GM12874 (cell line): ENCODE measurements around the gene ARHGAP24.

ENCODE experiments used
- TF ChIP-seq, protein P1 (sequence below): IDR thresholded peaks from 2 replicates; pipeline ENCODE4 v1.5.1; 2011; ENCODE audit warnings: low read depth, mild to moderate bottlenecking, control low read depth, low read length, moderate library complexity; ENCODE audit not compliant: insufficient read depth

ARHGAP24 gene

DNA sequence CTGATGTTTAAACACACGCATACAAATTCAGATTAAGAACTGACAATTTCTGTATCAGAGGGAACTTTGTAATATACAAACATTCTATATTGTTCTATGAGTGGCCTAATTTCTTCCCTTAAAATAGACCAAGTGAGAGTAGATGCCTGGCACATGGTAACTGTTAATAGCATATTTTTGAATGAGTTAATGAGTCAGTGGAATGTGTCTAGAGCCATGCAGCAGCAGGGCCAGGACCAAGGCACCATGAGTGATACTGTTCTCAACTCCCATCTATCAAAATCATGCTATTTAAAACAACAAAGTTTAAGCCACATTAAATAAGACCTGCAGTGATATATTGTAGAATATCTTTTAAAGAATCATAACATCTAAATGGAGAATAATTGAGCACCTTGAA is 98.3 kb downstream of the ARHGAP24 start:
- TF ChIP-seq, protein P1, sequence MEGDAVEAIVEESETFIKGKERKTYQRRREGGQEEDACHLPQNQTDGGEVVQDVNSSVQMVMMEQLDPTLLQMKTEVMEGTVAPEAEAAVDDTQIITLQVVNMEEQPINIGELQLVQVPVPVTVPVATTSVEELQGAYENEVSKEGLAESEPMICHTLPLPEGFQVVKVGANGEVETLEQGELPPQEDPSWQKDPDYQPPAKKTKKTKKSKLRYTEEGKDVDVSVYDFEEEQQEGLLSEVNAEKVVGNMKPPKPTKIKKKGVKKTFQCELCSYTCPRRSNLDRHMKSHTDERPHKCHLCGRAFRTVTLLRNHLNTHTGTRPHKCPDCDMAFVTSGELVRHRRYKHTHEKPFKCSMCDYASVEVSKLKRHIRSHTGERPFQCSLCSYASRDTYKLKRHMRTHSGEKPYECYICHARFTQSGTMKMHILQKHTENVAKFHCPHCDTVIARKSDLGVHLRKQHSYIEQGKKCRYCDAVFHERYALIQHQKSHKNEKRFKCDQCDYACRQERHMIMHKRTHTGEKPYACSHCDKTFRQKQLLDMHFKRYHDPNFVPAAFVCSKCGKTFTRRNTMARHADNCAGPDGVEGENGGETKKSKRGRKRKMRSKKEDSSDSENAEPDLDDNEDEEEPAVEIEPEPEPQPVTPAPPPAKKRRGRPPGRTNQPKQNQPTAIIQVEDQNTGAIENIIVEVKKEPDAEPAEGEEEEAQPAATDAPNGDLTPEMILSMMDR, result no peak

DNA sequence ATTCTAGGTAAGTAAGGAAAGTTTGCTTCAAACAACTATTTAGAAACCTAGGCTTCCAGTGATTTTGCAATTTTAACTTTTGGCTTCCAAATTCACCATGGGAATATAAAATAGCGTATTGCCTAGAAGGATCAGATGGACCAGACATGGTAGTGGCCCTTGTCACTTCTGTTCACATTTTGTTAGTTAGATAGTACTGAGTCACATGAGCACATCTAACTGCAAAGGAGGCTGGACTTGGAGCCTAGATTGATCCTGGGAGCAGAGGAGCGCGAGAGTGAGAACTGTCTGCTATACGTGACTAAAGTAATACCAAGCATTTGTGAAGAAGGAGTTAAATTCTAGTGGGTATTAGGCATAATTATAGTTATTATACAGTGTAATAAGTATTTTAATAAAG is 102.4 kb downstream of the ARHGAP24 start:
- TF ChIP-seq, protein P1, result no peak

DNA sequence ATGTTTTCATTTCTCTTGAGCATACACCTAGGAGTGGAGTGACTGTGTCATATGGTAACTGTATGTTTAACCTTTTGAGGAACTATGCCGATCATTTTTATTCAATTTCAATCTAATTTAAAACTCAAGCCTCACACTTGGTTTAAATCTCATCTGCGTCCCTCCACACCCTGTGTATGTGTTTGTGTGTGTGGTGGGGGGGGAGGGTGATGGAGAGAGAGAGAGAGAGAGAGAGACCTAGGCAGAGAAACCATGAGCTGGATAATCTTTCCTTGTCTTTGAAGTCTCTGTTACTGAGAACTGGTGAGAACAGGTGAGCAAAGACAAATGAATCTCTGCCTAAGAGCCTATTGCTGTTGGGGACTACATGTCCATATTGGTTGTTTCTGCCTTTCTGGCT is 105.0 kb downstream of the ARHGAP24 start:
- TF ChIP-seq, protein P1, result no peak

DNA sequence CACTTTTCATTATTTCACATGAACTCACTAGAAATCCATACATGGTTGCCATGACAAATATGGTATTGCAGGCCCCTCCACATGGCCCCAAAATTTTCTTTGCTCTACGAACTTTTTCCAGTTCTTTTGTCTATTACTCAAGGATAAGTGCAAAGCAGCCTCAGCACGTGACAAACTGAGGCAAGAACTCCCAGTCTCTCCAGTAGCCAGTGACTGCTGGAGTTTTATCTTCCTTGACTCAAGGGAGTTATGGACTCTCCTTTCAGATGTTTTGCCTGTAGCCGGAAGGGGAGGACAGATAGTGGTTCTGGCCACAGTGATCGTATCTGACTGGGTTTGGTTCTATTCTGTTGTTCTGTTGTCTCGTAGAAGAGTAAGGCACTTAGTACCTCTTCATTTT is 105.5 kb downstream of the ARHGAP24 start:
- TF ChIP-seq, protein P1, result no peak

DNA sequence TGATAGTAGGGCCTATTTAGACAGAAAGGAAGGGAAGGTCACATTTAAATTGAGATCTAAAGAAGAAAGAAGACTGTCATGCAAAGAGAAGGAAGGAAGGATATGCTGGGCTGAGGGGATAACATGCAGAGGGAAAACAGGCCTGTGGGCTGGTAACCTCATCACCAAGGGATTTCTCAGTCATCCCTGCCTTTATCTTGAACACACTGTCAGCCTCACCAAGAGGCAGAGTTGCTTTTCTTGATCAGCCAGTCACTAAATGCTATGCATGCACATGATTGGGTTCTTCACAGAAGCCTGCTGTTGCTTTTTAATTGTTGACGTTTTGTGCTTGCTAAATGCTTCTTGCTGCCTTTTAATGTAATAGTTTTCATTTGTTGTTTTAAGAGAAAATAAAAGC is 113.0 kb downstream of the ARHGAP24 start:
- TF ChIP-seq, protein P1, result no peak

DNA sequence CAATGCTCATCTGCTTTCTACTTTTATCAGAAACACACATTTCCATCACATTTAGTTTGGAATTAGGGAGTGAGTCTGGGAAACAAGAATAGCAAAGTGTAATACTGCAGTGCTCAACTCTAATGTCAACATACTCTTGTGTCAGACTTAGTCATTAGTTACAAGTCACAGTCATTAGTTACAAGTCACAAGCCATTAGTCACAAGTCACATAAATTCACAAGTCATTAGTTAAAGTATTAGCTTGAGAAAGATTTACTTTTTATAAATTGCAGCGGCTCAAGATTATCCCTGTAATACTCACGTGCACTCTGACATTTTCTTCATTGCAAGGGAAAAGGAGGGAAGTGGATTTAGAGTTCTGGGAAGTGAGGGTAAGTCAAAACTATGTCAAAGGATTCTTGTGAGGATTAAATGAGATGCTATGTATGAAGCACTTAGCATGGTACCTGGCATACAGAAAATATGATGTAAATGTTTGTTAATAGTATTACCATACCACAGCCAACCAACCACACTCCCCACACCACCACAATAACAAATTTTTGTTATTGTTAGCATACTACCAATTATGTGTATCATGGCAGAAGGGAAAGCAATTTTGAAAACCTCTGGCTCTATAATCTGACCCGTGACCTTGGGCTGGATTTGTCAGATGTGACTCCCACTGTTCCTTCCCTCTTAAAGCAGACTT is 116.6 kb downstream of the ARHGAP24 start:
- TF ChIP-seq, protein P1, result no peak

DNA sequence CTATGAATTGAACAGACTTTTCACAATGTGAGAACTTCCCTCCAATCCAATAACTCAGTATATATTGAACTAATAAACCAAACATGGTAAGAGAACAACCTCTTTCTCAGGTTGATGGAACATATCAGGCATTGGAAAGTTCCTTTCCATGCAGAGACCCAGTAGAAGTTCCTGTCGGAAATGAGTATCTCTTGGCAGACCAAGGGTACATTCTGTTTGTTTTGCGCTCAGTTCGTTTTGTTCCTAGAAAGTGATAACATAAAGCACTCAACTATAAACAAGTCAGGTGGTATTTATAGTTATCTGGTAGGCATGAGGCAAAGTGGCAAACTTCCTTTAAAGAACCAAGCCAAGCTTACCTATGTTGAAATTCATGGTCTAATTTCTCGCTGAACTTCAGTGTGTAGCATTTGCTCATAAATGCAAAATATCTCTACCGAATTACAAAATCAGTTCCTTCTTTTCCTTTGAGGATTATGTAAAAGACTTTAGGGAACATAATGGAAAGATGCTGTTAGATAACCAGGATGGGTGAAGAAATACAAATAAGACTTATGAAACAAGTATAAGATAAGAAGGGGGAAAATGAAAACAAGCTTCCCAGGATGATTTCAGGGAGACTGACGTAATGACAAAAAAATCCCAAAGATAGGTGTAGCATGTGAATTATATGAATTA is 120.3 kb downstream of the ARHGAP24 start:
- TF ChIP-seq, protein P1, result no peak
